Kidney capillary endothelial cell (primary cell): ENCODE measurements around the gene EPX.

Experiments
- DNase-seq: peaks from one replicate; pipeline ENCODE4 v3.0.0-alpha.2; 2018; ENCODE audit warnings: low spot score

Gene EPX

DNA sequence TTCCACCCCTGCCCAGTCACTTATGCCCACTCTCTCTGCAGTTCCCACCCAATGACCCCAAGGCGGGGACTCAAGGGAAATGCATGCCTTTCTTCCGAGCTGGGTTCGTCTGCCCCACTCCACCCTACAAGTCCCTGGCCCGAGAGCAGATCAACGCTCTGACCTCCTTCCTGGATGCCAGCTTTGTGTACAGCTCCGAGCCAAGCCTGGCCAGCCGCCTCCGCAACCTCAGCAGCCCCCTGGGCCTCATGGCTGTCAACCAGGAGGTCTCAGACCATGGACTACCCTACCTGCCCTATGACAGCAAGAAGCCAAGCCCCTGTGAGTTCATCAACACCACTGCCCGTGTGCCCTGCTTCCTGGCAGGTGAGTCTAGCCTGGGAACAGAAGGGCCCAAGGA lies 59.6 kb downstream of the EPX start:
- no peak for DNase-seq

- no peak for DNase-seq
Measured at GRCh38 chr17:58253082-58253481, 60.6 kb downstream of the EPX start.
